Stimulated activated naive CD8-positive, alpha-beta T cell treated with anti-CD3 and anti-CD28 coated beads, Interleukin-15, Interleukin-2, amounts not matched to agents 100 ng/mL and 50 ng/mL, for 24 hours (primary cell): ENCODE data around the gene LRMDA.

ENCODE experiments used
- H3K27ac Mint-ChIP-seq: one replicate; pipeline ENCODE4 v1.8.0; 2021; ENCODE audit warnings: mild to moderate bottlenecking, mixed read lengths
- H3K27me3 Mint-ChIP-seq: one replicate; pipeline ENCODE4 v1.8.0; 2021; ENCODE audit warnings: mixed read lengths
- H3K36me3 Mint-ChIP-seq: one replicate; pipeline ENCODE4 v1.8.0; 2021; ENCODE audit warnings: low read depth, mixed read lengths
- H3K4me1 Mint-ChIP-seq: one replicate; pipeline ENCODE4 v1.8.0; 2021; ENCODE audit warnings: low read depth, mixed read lengths
- H3K4me3 Mint-ChIP-seq: one replicate; pipeline ENCODE4 v1.8.0; 2021; ENCODE audit warnings: mild to moderate bottlenecking, mixed read lengths
- H3K9me3 Mint-ChIP-seq: one replicate; pipeline ENCODE4 v1.8.0; 2021; ENCODE audit warnings: mixed read lengths

The LRMDA gene

GRCh38 chr10:76541852-76542251 lies 1110.4 kb downstream of the LRMDA start:
- Mint-ChIP-seq H3K4me3 (no peak overlapping the region), H3K4me1 (no peaks in the 10 kb centered on the region), H3K9me3 (no peaks in the 10 kb centered on the region), H3K36me3 (no peaks in the 10 kb centered on the region), H3K27me3 (no peaks in the 10 kb centered on the region), H3K27ac (no peak overlapping the region)

- no peak overlapping the region for H3K27ac Mint-ChIP-seq
- no peaks in the 10 kb centered on the region for H3K27me3 Mint-ChIP-seq
- H3K4me1 Mint-ChIP-seq: no peaks in the 10 kb centered on the region
- H3K4me3 Mint-ChIP-seq: no peak overlapping the region
- H3K36me3 Mint-ChIP-seq: no peaks in the 10 kb centered on the region
- H3K9me3 Mint-ChIP-seq: no peaks in the 10 kb centered on the region
Measured at GRCh38 chr10:76542307-76542930, 1111.0 kb downstream of the LRMDA start.

GRCh38 chr10:76543655-76544054 lies 1112.2 kb downstream of the LRMDA start:
- Mint-ChIP-seq H3K27ac (no peak overlapping the region), H3K4me1 (no peaks in the 10 kb centered on the region), H3K27me3 (peaks cover 6% of the 10 kb centered on the region), H3K9me3 (no peaks in the 10 kb centered on the region), H3K4me3 (no peak overlapping the region), H3K36me3 (no peaks in the 10 kb centered on the region)

GRCh38 chr10:76544789-76545188 lies 1113.4 kb downstream of the LRMDA start:
- no peaks in the 10 kb centered on the region for H3K9me3 Mint-ChIP-seq
- no peaks in the 10 kb centered on the region for H3K4me1 Mint-ChIP-seq
- no peak overlapping the region for H3K27ac Mint-ChIP-seq
- H3K36me3 Mint-ChIP-seq: no peaks in the 10 kb centered on the region
- H3K27me3 Mint-ChIP-seq: peaks cover 6% of the 10 kb centered on the region
- no peak overlapping the region for H3K4me3 Mint-ChIP-seq

- Mint-ChIP-seq H3K4me1 (no peaks in the 10 kb centered on the region), H3K9me3 (no peaks in the 10 kb centered on the region), H3K4me3 (no peak overlapping the region), H3K36me3 (no peaks in the 10 kb centered on the region), H3K27me3 (peaks cover 6% of the 10 kb centered on the region), H3K27ac (no peak overlapping the region)
Measured at GRCh38 chr10:76546411-76546810, 1115.0 kb downstream of the LRMDA start.

GRCh38 chr10:76547352-76547972 lies 1116.0 kb downstream of the LRMDA start:
- no peaks in the 10 kb centered on the region for H3K9me3 Mint-ChIP-seq
- H3K4me3 Mint-ChIP-seq: no peak overlapping the region
- no peaks in the 10 kb centered on the region for H3K4me1 Mint-ChIP-seq
- no peaks in the 10 kb centered on the region for H3K36me3 Mint-ChIP-seq
- no peak overlapping the region for H3K27ac Mint-ChIP-seq
- H3K27me3 Mint-ChIP-seq: peaks cover 6% of the 10 kb centered on the region

- Mint-ChIP-seq H3K4me1 (no peaks in the 10 kb centered on the region), H3K36me3 (no peaks in the 10 kb centered on the region), H3K27me3 (peaks cover 6% of the 10 kb centered on the region), H3K4me3 (no peak overlapping the region), H3K9me3 (no peaks in the 10 kb centered on the region), H3K27ac (no peak overlapping the region)
Measured at GRCh38 chr10:76548716-76549115, 1117.3 kb downstream of the LRMDA start.

- no peaks in the 10 kb centered on the region for H3K9me3 Mint-ChIP-seq
- H3K27me3 Mint-ChIP-seq: peaks cover 6% of the 10 kb centered on the region
- no peaks in the 10 kb centered on the region for H3K36me3 Mint-ChIP-seq
- H3K27ac Mint-ChIP-seq: no peak overlapping the region
- H3K4me1 Mint-ChIP-seq: no peaks in the 10 kb centered on the region
- no peak overlapping the region for H3K4me3 Mint-ChIP-seq
Measured at GRCh38 chr10:76549171-76549570, 1117.7 kb downstream of the LRMDA start.

GRCh38 chr10:76550806-76551205 lies 1119.4 kb downstream of the LRMDA start:
- Mint-ChIP-seq H3K27ac (no peak overlapping the region), H3K9me3 (no peaks in the 10 kb centered on the region), H3K36me3 (no peaks in the 10 kb centered on the region), H3K27me3 (peaks cover 6% of the 10 kb centered on the region), H3K4me3 (no peak overlapping the region), H3K4me1 (no peaks in the 10 kb centered on the region)

- Mint-ChIP-seq H3K4me3 (no peak overlapping the region), H3K4me1 (no peaks in the 10 kb centered on the region), H3K27me3 (peaks cover 6% of the 10 kb centered on the region), H3K36me3 (no peaks in the 10 kb centered on the region), H3K9me3 (no peaks in the 10 kb centered on the region), H3K27ac (no peak overlapping the region)
Measured at GRCh38 chr10:76552091-76552873, 1120.9 kb downstream of the LRMDA start.

GRCh38 chr10:76553263-76554032 lies 1122.0 kb downstream of the LRMDA start:
- no peaks in the 10 kb centered on the region for H3K4me1 Mint-ChIP-seq
- H3K9me3 Mint-ChIP-seq: no peaks in the 10 kb centered on the region
- H3K36me3 Mint-ChIP-seq: no peaks in the 10 kb centered on the region
- no peak overlapping the region for H3K4me3 Mint-ChIP-seq
- H3K27ac Mint-ChIP-seq: no peak overlapping the region
- H3K27me3 Mint-ChIP-seq: no peaks in the 10 kb centered on the region

- Mint-ChIP-seq H3K27ac (no peak overlapping the region), H3K4me3 (no peak overlapping the region), H3K4me1 (no peaks in the 10 kb centered on the region), H3K27me3 (no peaks in the 10 kb centered on the region), H3K36me3 (no peaks in the 10 kb centered on the region), H3K9me3 (no peaks in the 10 kb centered on the region)
Measured at GRCh38 chr10:76554033-76554408, 1122.6 kb downstream of the LRMDA start.

GRCh38 chr10:76554478-76554877 lies 1123.1 kb downstream of the LRMDA start:
- Mint-ChIP-seq H3K27me3 (no peaks in the 10 kb centered on the region), H3K36me3 (no peaks in the 10 kb centered on the region), H3K9me3 (no peaks in the 10 kb centered on the region), H3K4me3 (no peak overlapping the region), H3K4me1 (no peaks in the 10 kb centered on the region), H3K27ac (no peak overlapping the region)

- H3K27me3 Mint-ChIP-seq: no peaks in the 10 kb centered on the region
- no peaks in the 10 kb centered on the region for H3K9me3 Mint-ChIP-seq
- no peaks in the 10 kb centered on the region for H3K4me1 Mint-ChIP-seq
- no peaks in the 10 kb centered on the region for H3K36me3 Mint-ChIP-seq
- no peak overlapping the region for H3K4me3 Mint-ChIP-seq
- H3K27ac Mint-ChIP-seq: no peak overlapping the region
Measured at GRCh38 chr10:76555067-76555670, 1123.7 kb downstream of the LRMDA start.

- Mint-ChIP-seq H3K27ac (no peak overlapping the region), H3K4me3 (no peak overlapping the region), H3K9me3 (no peaks in the 10 kb centered on the region), H3K4me1 (no peaks in the 10 kb centered on the region), H3K36me3 (no peaks in the 10 kb centered on the region), H3K27me3 (no peaks in the 10 kb centered on the region)
Measured at GRCh38 chr10:76557366-76557765, 1125.9 kb downstream of the LRMDA start.
